NCI-H1092 (cell line): Measurements from ENCODE around the gene SALL3.

Experiments used
- DNase-seq: peaks from one replicate; lab custom pipeline; 2025; lab: John Stamatoyannopoulos, UW

SALL3 gene

DNA sequence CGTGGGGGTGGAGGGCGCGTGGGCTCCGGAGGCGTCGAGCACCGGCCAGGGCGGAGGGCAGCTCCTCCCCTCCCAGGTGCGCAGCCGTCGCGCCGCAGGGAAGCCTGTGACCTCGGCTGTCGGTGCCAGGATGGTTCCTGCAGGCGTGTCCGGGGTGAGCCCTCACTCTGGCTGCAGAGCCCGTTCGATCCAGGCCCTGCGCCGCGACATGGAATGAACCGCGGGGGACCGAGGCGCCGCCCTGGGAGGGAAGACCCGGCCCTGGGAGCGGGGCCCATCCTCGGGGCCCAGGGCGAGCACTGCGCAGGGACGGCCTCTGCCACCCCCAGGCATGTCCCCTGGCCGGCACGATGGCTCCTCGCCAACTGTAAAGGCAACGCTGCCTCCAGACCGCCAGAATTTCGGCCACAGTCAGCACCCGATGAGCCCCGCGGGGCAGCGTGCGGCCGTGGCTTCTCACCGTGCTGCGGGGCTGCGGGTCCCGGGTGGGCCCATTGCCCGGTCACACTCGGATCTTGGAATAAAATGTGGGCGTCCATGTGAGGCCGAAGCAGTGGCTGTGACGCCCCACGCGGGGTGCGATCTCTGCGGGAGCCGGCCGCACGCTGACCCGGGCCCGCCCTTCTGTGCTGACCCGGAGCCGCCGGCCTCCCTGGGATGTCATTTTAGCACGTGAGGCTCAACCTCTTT, 26.6 kb downstream of the SALL3 start:
- no peak for DNase-seq

GRCh38 chr18:79007440-79007839, 27.8 kb downstream of the SALL3 start:
- DNase-seq: no peak

GRCh38 chr18:79008356-79008940, 28.8 kb downstream of the SALL3 start:
- no peak for DNase-seq

- DNase-seq: no peak
These were observed 31.2 kb downstream of the SALL3 start for GRCh38 chr18:79010802-79011201.

GRCh38 chr18:79011300-79011870, 31.8 kb downstream of the SALL3 start:
- DNase-seq: no peak

- DNase-seq: no peak
These were observed 34.3 kb downstream of the SALL3 start for GRCh38 chr18:79013869-79014268.

GRCh38 chr18:79018911-79019310, 39.3 kb downstream of the SALL3 start:
- DNase-seq: no peak

- no peak for DNase-seq
These were observed 40.3 kb downstream of the SALL3 start for GRCh38 chr18:79019881-79020280.

GRCh38 chr18:79022603-79023002, 43.0 kb downstream of the SALL3 start:
- DNase-seq: no peak

- no peak for DNase-seq
These were observed 46.9 kb downstream of the SALL3 start for GRCh38 chr18:79026491-79026890.

GRCh38 chr18:79030680-79031079, 51.1 kb downstream of the SALL3 start:
- DNase-seq: no peak

DNA sequence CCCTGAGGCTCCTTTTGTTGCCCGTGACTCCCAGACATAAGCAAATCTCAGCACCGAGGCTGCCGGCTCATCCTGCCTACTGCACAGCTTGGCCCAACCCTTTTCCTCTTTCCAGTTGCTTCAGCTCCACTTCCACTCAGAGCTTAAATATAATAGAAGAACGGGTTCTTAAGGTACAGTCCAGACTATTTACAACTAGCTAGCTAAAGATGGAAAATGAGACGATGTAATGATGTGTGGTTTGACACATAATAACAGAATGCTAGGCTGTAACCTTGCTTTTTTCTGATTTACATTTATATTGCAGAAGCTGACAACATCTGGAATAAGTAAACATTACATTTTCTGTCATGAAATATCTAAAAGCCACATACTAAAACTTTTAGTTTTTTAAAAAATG, 62.7 kb downstream of the SALL3 start:
- DNase-seq: no peak

GRCh38 chr18:79043288-79043687, 63.7 kb downstream of the SALL3 start:
- no peak for DNase-seq

DNA sequence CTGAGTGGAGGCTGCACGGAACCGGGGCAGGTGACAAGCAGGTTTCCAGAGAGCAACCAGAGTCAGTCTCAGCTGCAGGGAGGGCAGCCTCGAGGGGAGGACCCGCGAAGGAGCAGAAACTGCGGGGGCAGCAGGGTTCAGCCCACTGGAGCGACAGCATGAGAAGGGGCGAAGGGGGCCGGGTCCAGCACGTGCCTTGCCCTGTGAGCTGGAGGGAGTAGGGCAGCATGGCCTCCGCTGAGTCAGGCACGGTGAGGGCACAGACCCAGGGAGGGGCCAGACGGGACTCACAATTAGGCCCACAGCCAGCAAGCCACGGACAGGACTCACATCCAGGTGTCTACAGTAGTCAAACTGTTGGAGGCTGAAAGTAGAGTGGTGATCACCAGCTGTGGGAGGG, 66.9 kb downstream of the SALL3 start:
- no peak for DNase-seq

GRCh38 chr18:79047556-79048244, 68.1 kb downstream of the SALL3 start:
- no peak for DNase-seq

- no peak for DNase-seq
These were observed 68.6 kb downstream of the SALL3 start for GRCh38 chr18:79048245-79048632.

DNA sequence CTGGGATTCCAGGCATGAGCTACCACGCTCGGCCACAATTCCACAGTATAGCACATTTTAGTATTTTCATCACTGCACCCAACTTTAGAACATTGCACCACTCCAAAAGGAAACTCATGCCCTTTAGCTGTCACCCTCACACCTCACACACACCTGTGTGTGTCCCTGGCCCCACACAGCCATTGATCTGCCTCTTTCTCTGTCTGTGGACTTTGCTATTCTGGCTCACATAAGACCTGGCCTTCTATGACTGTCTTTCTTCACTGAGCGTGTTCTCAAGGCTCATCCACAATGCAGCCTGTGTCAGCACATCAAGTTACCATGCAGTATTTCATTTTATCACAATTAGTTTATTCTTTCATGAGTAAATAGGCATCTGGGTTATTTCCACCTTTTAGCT, 69.9 kb downstream of the SALL3 start:
- no peak for DNase-seq
